Uterus (tissue), 2 donors: ENCODE measurements around the gene ITSN1.

Experiments
- POLR2A ChIP-seq, 2 donors: fragments of 450-650 bp; IDR thresholded peaks; one replicate each; pipeline ENCODE4 v1.6.1; 2016; ENCODE audit warnings: antibody characterized with exemption in 2 of 2, mild to moderate bottlenecking in 1 of 2, moderate library complexity in 1 of 2
- TF ChIP-seq, protein P1 (sequence below), 4 experiments: fragments of 200-600 bp in 2 of 4; fragments of 450-650 bp in 2 of 4; sonication (generic) in 2 of 4; IDR thresholded peaks; one replicate each; pipeline ENCODE4 v1.5.1; 2016 to 2019; ENCODE audit warnings: antibody characterized with exemption in 4 of 4, mild to moderate bottlenecking in 2 of 4, moderate library complexity in 1 of 4

DNA sequence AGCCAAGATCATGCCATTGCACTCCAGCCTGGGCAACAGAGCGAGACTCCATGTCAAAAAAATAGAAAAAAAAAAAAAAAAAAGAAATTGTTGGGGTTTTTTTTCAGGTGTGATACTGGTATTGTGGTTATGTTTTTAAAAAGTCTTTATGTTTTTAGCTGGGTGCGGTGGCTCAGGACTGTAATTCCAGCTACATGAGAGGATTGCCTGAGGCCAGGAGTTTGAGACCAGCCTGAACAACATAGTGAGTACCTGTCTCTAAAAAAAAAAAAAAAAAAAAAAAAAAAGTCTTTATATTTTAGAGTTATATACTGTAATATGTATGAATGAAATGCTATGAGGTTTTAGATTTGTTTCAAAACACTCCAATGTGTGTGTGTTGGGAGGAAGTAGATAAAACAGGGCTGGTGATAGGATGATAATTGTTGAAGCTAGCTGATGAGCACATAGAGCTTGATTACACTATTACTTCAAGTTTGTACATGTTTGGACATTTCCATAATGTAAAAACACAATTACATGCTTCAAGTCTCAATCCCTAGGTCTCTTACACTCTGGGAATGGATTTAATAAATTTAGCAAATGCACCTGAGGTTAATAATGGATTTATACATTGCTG, 303.5 kb downstream of the ITSN1 start:
- TF ChIP-seq, protein P1, sequence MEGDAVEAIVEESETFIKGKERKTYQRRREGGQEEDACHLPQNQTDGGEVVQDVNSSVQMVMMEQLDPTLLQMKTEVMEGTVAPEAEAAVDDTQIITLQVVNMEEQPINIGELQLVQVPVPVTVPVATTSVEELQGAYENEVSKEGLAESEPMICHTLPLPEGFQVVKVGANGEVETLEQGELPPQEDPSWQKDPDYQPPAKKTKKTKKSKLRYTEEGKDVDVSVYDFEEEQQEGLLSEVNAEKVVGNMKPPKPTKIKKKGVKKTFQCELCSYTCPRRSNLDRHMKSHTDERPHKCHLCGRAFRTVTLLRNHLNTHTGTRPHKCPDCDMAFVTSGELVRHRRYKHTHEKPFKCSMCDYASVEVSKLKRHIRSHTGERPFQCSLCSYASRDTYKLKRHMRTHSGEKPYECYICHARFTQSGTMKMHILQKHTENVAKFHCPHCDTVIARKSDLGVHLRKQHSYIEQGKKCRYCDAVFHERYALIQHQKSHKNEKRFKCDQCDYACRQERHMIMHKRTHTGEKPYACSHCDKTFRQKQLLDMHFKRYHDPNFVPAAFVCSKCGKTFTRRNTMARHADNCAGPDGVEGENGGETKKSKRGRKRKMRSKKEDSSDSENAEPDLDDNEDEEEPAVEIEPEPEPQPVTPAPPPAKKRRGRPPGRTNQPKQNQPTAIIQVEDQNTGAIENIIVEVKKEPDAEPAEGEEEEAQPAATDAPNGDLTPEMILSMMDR (IDR thresholded peaks at IDR 0.05), result no peak
- TF ChIP-seq POLR2A (IDR thresholded peaks at IDR 0.05), result no peak
